Mammary epithelial cell (primary cell): ENCODE measurements around the gene DCUN1D2.

Experiments used
- CTCF ChIP-seq, 2 donors: IDR thresholded peaks in 1 of 2; conservative IDR thresholded peaks in 1 of 2; 2 replicates each; pipeline ENCODE4 v1.5.1; 2011 to 2012; ENCODE audit warnings: inconsistent platforms in 2 of 2, low read length in 2 of 2, mild to moderate bottlenecking in 2 of 2, control low read depth in 1 of 2, low read depth in 1 of 2; ENCODE audit not compliant: insufficient read depth in 1 of 2; ENCODE audit errors: extremely low read depth in 1 of 2
- EZH2 ChIP-seq: IDR thresholded peaks from 2 replicates; pipeline ENCODE4 v1.6.1; 2012; ENCODE audit warnings: low read length, inconsistent platforms, borderline replicate concordance

- TF ChIP-seq CTCF (conservative IDR thresholded peaks at IDR 0.05 in 1 of 2, IDR thresholded peaks at IDR 0.05 in 1 of 2; ENCODE audit: extremely low read depth in 1 of 2, insufficient read depth in 1 of 2, low read depth in 1 of 2, low read length in 2 of 2) (no peak), EZH2 (no peak)
Observed at GRCh38 chr13:113420833-113421600, 69.5 kb downstream of the DCUN1D2 start.
